HG02943 (cell line): ENCODE measurements around the gene TIMELESS.
"Not testable (repeated sequence)": the region's sequence is repeated elsewhere in the genome, so short reads cannot be mapped to it uniquely, and the experiment has no call there.

ENCODE experiments used
- ATAC-seq: cut with Tn5 transposase; IDR thresholded peaks from one replicate; pipeline ENCODE4 v1.9.1; 2021; ENCODE audit warnings: mild to moderate bottlenecking, low read depth, moderate library complexity; ENCODE audit not compliant: unreplicated experiment

Gene TIMELESS

DNA sequence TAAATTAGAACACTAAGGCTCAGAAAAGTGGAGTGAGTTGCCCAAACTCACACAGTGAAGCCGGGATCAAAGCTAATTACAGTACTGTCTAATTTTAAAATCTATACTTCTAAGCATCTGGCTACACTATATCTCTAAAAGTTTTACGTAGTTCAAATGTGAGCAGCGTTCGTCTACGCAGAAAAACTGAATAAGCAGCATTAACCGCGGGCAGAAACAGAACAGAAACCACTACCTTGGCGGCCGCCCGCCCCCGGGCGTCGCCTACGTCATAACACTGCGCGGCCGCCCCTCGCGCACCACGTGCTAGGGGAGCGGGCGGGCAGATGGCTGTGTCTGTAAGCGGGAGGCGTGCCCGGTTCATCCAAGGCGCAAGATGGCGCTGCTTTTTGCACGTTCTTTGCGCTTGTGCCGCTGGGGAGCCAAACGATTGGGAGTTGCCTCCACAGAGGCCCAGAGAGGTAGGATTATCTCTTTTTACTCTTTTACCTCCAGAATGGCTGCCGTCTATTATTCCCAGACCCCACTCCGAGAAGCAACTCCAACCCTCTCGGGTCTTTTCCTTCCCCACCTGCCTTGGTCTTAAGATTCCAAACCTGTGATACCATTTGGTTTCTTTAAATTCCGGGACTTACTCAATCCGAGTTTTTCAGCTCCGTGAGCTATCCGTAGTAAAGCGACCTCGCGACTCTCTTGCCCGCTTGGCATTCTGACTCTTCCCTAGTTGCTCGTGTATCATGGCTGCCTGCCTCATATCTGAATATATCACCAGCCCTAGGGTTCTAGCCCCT lies 19.2 kb upstream of the TIMELESS start, which contains the start of gene SPRYD4:
SPRYD4 (plus strand) TSS at position 363 of the 791 bp plus-strand sequence; CDS start at position 377, 14 bp downstream.
- ATAC-seq, result peak; percentile 75

DNA sequence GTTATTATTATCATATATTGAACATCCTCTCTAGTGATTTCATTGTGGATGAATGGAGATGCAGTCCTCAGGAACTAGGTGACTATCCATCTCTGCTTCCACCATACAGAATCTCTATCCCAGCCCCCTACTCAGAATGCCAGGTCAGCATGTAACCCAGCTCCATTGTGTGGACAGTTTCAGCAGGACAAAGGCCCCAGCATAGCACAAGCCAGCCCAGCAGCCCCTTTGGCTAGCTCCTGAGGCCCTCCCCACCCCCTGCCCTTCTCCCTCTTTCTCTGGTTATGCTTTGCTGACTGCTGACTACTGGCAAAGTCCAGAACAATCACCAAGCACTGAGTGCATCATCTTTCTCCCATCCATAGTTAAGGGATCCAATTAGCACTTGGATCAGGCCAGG lies 13.3 kb upstream of the TIMELESS start:
- no peak for ATAC-seq

DNA sequence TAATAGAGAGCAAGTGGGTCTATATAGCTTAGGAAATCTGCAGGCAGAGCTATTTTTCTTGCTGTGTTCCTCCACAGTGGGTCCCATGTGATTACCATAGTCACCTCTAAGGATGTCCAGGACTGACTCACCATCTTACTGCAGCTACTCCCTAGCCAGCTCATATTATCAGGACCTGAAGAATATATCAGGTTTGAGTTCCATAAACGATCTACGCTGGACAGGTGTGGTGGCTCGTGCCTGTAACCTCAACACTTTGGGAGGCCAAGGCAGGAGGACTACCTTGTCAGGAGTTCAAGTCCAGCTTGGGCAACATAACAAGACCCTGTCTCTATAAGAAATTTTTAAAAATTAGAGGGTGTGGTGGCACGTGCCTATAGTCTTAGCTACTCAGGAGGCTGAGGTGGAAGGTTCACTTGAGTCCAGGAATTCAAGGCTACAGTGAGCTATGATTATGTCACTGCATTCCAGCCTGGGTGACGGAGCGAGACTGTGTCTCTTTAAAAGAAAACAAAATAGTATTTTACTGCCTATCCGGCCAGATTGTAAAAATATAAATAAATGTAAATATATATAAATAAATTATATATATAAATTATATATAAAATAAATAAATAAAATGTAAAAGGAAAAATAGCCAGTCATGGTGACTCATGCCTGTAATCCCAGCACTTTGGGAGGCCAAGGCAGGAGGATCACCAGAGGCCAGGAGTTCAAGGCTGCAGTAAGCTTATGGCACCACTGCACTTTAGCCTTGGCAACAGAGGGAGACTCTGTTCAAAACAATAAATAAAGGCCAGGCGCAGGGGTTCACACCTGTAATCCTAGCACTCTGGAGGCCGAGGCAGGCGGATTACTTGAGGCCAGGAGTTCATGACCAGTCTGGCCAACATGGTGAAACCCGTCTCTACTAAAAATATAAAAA lies 12.3 kb upstream of the TIMELESS start:
- ATAC-seq, result no peak

DNA sequence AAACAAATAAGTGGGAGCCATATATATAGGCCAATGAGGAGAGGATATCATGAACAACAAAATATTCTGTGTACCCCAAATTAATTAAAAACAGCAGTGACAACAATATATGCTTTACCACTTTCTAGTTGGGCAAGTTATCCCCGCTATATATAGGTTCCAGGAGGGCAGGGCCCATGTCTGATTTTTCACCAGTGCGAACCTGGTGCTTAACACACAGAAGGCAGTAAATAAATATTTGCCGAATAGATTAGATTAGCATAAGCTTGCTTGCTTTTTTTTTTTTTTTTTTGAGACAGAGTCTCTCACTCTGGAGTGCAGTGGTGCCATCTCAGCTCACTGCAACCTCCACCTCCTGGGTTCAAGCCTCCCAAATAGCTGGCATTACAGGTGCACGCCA lies 8.6 kb upstream of the TIMELESS start:
- ATAC-seq, result no peak

DNA sequence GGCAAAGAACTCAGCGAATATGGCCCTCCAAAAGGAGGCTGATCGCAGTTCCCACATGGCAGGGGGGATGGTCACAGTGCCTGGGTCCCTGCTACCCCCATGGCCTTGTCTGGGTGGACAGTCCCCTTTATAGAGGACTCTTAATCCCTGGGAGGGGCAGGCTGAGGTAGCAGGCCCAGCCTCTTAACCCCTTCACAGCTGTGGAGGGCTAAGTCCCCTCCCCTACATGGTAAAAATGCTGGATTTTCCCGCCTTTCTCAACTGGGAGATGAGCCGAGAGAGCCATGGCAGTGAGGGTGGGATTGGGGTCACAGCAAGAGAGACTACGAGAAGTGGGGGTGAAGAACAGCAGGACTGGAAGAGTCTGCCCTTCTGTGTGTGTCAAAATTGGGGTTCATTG lies 5.3 kb upstream of the TIMELESS start, which contains the start of gene MIP:
MIP (minus strand) TSS at position 101 of the 400 bp plus-strand sequence; CDS start at position 57, 44 bp downstream.
- no peak for ATAC-seq

DNA sequence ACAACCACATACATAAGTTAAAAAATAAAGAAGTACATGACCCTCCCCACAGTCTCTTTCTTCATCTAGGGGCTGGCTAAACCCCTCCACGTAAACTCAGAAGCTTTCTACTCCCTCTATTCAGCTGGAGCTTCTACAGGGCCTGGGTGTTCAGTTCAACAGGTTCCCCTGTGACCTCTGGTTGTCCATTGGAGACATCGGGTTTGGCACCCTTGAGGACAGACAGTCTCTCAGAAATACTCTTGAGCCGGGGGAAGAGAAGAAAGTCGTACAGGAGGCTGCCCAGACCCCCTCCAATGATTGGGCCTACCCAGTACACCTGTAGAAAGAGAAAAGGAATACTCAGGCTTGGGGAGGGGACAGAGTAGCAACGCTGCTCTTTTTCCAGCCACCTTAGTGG lies 1.9 kb upstream of the TIMELESS start:
- no peak for ATAC-seq

DNA sequence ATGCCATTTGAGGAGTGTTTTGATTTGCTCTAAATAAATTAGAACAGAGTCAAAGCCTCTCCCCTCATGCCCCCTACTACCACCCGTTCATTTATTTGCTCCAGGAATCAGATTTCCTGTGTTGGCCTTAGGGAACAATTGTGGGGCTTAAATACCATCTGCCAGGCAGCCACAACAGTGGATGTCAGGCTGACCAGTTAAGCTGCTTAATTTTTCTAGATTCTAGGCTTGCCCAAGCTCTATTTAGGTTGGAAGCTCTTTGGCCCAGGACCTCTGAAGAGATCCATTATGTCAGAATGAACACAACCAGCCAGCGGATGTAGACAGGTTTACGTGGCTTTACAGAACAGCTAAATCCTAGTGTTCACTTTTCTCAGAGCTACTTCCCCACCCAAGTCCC lies 1.0 kb upstream of the TIMELESS start:
- ATAC-seq, result no peak

DNA sequence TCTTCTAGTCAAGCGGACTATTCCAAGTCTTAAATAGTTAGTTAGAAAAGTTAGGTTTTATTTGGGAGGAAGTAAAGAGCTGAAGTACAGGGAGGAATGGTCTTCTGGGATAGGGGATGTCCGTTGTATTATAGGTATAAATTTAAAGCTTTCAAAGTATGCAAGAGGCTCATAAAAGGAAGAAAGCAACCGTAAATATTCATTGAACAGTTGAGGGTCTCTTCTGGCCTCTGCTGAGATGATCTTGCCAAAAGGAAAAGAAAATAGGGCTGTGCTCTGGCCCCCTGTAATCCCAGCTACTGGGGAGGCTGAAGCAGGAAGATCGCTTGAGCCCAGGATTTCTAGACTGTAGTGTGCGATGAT lies 377 bp upstream of the TIMELESS start:
- ATAC-seq, result no peak

DNA sequence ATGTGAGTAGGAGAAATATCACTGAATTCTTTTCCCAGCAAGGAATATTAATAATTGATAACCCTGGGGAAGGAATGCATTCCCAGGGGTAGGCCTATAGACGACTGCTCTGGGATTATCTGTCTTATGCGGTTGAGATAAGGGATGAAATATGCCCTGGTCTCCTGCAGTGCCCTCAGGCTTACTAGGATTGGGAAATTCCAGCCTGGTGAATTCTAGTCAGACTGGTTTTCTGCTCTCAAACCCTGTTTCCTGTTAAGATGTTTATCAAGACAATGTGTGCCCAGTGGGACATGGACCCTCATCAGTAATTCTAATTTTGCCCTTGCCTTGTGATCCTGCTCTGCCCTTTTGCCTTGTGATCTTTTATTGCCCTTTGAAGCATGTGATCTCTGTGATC lies 6.0 kb downstream of the TIMELESS start:
- not testable (repeated sequence) for ATAC-seq

DNA sequence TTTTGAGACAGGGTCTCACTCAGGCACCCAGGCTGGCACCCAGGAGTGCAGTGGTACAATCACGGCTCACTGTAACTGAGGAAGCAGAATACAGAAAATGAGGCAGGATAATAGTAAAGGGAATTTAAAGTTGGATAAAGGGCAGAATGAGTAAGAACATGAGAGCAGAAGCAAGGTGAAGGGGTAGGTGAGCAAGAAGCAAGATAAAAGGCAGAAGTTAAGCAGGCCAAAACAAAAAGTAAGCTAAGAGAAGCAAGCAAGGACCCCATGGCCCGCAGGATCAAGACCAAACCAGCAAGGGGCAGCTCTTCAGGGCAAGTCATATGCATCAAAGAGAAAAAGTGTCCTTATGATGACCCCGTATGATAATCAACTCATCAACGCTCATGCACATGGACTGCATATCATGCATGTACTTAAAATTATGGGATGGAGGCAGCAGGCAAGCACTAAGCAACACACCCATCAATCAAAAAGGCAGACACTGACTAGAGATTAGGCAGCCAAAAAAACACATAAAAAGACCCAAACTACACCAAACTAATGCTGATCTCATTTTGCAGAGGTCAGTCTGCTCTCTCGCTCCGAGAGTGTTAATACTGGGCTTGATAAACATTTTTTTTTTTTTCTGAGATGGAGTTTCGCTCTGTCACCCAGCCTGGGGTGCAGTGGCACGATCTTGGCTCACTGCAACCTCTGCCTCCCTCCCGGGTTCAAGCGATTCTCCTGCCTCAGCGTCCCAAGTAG lies 11.6 kb downstream of the TIMELESS start:
- ATAC-seq, result no peak

DNA sequence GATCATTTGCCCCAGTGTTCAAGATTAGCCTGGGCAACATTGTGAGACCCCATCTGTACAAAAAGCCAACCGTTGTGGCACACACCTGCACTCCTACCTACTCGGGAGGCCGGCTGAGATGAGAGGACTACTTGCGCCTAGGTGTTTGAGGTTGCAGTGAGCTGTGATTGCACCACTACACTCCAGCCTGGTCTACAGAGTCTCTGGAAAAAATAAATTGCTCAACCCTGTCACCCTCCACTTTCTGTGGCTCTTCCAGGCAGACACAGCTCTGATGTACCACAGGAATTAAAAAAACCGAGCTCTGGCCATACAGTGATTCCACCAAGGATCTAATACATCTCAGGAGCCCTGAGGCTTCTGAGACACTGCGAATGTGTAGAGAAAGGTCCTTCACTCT lies 14.4 kb downstream of the TIMELESS start:
- no peak for ATAC-seq

DNA sequence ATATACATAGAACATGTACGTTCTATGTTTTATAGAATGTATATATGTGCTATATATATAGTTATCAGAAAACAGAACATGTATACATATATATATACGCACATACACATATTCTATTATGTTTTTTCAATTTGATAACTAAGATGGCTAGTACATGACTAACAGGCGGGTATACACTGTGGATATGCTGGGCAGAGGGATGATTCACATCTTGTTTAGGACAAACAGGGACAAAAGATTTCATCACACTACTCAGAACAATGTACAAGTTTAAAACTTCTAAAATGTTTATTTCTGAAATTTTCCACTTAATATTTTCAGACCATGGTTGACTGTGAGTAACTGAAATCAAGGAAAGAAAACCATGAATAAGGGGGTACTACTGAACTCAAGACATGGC lies 17.4 kb downstream of the TIMELESS start:
- ATAC-seq, result no peak

DNA sequence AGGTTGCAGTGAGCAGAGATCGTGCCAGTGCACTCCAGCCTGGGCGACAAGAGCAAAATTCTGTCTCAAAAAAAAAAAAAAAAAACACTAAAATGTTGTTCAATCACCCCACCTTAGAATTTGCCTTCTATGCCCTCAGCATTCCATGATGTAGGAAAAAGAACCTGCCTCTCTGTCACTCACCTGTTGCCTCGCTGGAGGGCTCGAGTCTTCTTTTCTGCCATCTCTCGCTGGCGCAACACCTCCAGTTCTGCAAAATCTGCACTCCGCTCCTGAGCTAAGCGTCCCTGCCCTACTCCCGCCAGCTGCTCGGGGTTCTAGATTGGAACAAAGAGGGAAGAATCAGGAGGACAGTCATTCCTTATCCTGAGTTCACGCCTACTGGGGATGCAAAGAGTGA lies 17.9 kb downstream of the TIMELESS start:
- ATAC-seq, result no peak

DNA sequence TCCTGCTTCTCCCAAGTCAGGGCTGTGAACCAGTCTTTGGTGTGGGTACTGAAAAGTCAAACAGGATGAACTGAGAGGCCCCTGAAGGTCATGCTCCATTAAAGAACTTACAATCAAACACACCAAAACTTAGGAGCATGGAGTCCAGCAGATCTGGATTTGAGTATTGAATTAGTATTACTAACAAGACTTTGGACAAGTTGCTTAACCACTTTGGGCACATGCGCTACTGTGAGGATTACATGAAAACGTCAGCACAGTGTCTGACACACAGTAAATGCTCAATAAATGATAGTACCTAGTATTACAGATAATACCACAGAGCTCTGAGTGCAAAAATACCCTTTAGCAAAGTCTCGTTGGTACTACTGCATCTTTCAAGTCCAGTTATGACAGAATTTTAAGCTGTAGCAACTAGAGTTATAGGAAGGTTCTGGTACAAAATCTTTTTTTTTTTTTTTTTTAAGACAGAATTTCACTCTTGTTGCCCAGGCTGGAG lies 23.2 kb downstream of the TIMELESS start:
- no peak for ATAC-seq

DNA sequence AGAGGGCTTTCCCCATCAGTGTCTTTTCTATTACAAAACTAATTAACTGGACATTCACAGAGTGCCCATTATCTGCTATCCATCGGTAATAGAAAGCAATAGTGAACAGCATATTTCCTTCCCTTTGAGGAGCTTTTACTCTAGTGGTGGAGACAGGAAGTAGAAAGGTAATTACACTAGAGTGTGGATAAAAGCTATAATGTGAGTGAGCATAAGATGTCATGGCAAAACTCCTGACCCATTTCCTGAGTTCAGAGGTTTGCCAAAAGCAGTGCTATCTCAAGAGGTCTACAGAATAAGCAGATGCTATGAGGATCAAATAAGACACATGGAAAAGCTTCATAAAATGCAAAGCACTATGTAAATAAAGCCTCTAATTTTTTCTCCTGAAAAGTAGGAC lies 24.0 kb downstream of the TIMELESS start:
- ATAC-seq, result no peak

DNA sequence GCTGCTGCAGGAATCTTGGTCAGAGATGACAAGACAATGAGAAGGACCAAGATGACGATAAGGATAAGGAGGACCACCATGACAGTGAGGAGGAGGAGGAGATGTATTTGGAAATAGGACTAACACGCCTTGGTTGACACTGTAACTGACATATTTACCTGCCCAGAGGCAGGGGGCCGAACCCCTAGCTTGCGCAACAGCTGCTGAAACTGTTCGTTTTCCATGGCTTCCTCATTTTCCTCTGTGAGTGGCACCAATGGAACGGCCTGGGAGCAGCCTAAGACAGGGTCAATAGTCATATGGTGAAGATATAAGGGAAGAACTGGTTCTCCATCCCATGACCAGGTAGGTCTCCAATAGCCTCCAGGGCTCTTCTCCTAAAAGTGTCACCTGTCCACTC lies 28.8 kb downstream of the TIMELESS start:
- no peak for ATAC-seq

DNA sequence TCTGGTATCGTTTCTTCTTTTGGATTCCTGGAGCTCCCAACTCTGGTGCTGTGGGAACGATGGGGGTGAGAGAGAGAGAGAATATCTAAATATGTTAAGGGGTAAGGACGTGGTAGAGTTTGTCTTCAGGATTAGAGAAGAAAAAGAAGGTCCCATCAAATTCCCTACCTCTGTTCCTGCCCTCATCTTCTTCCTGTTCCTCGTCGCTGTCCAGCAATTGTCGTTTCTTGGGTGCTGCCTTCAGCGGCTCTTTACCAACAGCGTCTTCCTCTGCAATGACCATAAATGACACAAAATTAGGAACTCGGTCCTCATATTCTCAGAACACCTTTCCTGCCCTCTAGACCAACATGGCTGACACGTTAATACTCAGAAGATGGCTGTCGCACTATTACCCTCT lies 31.5 kb downstream of the TIMELESS start:
- no peak for ATAC-seq

DNA sequence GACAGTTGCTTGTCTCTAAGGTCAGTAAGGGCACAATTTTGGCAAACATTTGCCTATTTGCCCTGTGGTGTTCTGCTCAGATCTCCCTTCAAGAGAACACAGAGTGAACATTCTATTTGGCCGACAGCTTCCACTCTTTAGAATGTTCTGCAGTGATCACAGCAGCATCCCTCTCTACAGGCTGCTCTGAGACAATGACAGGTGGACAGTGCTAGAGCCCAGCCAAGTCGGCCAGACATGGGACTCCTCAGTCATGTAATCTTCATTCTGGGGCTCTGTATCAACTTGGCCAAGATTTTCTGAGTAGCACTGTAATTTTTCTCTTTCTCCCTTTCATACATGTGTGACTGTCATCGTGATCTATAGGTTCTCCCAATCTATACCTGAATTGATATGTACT lies 34.8 kb downstream of the TIMELESS start:
- ATAC-seq, result no peak

DNA sequence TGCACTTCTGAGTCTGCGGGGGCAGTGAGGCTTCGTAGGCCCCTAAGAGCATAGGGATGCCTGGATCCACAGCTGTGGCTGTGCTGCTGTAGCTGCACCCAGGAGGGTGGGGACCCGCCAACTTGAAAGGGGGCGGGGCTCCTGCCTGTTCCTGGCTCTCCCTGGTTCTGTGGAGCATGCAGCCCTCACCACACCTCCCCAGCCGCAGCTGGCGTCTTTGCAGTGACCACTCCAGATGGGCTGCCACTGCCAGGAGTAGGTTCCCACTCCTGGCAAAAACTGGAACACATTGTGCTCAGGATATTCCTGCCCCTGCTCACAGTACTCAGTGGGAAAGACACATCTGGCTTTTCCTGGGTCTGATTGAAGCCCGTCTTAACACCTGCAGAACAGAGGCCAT lies 35.8 kb downstream of the TIMELESS start:
- ATAC-seq, result no peak

DNA sequence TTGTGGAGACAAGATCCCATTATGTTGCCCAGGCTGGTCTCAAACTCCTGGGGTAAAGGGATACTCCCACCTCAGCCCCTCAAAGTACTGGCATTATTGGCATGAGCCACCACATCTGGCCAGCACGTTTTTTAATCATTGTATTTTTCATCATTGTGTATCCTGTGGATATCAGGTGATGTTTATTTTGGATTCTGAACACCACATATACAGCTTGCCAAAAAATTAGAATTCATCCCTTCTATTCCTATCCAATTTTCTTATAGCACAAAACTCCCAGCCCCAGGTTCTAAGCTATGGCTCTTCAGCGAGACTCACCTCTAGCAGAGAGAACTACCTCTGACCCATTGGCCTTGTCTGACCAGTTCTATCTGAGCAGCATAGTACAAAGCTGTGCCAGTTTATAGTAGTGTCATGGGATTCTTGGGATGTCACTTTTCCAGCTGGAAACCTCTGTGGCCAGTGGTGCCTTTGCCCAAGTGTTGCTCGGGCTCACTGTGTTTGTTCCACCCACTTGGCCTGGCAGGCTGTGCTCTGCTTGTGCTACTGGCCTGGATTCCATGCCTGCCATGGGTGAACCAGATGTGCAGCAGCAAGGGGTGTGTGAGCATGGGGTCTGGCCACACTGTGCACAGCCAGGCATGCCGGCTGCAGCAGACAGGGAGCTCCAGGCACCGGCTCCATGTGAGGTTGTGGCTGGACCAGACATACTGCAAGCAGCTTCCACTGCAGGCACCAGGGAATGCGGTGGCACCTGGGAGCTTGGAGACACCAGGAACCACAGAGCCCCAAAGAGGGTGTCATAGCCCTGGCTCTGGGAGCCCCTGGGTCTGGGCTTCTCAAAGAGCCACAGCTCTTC lies 37.2 kb downstream of the TIMELESS start:
- ATAC-seq, result no peak
